HG02885 (cell line): ENCODE results near the gene FOXA2.
"Not testable (repeated sequence)": the region's sequence is repeated elsewhere in the genome, so short reads cannot be mapped to it uniquely, and the experiment has no call there.

ENCODE experiments used
- ATAC-seq: cut with Tn5 transposase; IDR thresholded peaks from one replicate; pipeline ENCODE4 v1.9.1; 2021; ENCODE audit warnings: mild to moderate bottlenecking; ENCODE audit not compliant: unreplicated experiment, poor library complexity

Gene FOXA2

GRCh38 chr20:22572023-22572422 is 12.3 kb downstream of the FOXA2 start:
- no peak for ATAC-seq

DNA sequence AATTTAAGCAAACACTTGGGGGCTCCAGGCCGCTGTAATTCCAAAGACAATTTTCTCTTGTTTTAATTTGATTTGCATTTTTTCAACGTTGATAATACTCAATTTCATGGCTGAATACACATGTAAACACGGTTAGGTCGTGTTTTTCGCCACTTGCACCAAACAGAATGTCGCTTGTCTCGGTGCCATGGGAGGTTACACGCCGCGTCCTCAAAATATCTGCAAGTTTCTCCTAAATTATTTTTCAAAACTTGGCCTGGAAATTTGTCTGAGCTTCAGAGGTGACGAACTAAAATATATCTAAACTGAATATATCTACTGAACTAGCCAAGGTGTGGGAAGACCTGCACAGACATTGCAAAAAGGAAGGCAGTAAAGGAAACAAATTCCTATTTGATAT is 15.0 kb downstream of the FOXA2 start:
- ATAC-seq: no peak

- ATAC-seq: no peak
Measured at GRCh38 chr20:22568872-22569344, 15.5 kb downstream of the FOXA2 start.

DNA sequence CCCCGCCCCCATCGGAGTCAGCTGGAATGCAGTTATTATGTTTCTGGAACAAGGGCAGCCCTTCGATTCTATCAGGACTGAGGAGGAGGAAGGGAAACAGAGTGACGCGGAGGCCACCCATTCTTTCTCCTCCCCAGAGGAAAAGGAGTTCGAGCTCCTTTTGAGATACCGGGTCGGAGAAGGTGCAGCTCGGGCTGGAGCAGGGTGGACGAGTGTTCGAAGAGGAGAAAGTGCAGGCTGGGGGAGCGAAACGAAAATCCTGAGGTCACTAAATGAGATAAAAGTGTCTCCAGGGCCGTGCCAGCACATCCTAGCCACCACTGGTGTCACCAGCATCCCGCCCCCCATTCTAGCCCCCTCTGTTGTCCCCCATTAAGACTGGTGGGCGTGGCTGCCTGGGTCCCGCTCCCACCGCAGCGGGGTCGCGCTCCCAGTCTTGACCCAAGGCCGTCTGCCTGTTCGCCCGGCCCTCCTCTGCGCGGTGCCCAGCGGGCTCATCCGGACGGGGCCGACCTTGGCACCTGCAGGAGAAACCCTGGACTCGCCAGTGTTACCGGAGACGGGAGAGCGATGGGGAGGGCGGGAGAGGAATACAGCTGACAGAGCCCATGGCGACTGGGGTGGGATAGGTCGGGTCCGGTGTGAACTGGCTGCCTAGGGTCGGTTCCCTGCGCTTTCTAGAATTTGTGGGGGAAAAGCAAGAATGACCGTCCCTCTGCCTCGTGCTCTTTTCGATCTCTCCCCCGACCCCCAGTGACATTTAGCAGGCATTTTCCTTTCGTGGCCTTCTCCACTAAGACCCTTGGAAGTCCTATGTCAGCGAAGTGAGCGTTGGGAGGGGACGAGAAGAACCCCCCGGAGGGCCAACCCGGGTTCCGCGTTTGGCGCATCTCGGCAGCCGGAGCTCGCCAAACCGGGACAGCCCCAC is 16.2 kb downstream of the FOXA2 start:
- ATAC-seq: no peak

DNA sequence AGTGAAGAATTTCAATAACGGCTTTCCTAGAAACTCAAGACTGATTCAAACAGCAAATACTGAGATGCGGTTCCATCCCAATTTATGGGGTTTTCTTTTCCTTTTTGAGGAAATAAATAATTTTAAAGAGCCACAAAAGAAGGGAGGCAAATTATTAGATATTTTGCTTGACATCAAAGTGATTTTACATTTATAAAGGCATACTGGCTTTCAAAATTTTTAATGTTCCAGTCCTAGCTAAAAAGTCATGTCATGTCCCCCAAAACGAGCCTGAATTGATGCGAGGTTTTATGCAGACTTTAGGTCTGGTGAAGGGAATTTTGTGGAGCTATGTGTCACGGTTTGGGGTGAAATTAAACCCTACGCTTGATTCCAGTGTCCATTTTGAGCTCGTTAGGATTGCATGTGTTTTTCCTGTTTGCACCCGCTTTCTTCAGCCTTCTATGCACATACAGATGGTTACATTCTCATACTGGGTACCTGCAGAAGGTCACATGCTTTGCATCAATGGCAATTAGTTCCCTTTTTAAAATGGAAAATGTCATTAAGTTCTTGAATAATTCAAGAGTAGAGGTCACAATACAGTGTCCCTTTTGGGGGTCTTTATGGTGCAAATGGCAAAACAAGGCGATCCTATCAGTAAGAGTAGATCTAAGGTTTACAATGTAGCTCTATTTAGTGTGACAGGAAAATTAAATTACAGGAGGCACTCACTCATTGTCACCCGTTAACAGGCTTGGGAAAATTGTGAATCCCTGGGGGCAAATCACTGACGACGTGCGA is 17.3 kb downstream of the FOXA2 start:
- no peak for ATAC-seq

- ATAC-seq: no peak
Measured at GRCh38 chr20:22563062-22563965, 21.1 kb downstream of the FOXA2 start.

DNA sequence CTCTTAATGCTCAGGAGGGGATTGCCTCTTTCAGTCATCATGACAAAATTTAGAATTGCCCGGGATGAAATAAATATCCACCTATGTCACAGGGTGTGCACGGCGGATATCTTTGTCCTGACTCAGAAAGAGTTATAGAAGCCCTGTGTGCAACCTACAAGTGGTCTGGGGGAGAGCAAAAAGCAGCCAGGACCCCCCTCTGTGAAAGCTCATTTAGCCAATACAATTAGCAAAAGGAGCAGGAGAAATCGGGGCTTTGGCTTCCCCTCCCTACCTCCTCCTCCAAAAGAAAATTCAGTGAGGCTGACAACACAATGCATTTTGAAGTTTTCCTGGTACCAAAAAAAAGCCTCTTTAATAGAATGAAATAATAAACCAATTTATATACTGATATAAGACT is 21.8 kb downstream of the FOXA2 start:
- no peak for ATAC-seq

DNA sequence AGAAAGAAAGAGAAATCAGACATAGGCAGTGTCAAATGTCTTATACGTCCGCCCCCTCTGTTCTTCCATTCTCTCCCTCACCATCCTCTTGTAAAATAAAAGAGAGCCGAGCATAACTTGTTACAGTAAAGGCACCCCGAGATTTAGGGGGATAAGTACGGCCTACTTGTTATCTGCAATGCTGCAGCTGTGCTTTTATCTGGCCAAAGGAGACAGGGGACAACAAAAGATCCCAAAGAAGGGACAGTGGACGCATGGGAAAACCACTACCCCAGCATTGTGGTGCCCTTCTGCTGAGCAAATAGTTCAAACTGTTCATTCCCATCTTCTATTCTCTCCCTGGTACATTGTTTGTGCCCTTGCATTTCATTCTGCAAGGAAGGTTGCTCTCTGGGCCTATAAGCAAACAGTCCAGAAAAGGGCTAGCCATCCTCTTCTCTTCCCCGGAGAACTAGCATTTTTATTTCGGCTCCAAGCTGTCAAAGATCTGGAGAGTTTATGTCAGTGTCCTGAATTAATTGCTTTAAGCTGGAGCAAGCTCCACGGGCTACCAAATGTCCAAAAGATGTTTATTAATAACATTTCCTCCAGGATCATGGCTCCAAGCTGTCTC is 22.3 kb downstream of the FOXA2 start:
- ATAC-seq: no peak

DNA sequence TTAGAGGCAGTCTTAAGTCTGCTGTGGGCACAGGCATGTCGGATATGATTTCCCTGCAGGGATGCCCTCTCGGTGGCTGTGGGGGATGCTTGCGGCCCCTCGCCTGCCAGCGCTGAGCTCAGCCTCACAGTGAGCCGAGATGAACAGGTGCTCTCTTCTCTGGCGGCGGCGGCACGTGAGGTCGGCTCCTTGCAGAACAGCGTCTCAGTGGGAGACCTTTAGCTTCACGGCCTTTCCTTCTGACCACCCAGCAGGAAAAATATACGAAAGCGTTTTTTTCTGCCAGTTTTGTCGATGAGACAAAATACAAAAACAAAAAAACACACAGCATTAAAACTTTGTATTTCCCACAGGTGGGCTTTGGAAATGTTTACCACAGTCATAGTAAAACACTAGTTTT is 23.6 kb downstream of the FOXA2 start:
- ATAC-seq: no peak

GRCh38 chr20:22559711-22560318 is 24.6 kb downstream of the FOXA2 start:
- ATAC-seq: no peak

DNA sequence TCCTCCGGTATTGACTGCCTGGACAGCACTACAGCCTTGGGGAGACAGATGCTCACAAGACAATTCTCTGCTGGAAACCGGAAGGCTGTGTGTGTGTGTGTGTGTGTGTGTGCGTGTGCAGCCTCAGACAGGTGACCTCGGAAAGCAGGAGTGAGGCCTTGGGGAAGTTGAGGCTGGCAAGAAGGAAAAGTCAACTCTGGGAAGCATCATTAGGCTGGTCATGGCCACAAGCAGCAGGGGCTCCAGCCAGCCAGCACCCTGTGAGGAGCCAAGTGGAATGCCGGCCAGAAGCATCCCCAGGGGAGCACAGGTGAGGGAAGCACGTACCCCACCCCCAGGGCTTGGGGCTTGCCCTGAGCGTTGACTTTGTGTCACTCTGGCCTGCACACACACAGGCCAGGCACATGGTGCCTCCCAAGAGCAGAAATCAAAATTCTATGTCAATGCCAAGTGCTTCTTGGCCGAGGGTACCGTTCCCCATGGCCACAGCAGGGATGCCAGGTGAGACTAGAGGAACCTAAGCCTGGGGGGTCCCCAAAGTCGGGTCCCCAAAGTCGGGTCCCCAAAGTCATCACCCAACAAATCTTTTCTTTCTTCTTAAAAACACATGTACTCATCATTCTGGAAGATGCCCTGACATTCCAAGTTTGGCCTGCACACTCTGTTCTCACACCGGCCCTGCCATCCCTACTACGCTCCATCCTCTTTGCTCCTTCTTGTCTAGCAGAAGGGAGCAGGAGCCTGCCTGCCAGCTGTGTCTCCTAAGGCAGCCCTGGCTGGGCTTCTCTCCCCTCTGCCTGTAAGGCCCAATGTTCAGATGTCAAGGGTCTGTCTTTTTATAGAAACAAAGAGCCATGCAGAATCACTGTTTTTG is 26.7 kb downstream of the FOXA2 start:
- no peak for ATAC-seq

DNA sequence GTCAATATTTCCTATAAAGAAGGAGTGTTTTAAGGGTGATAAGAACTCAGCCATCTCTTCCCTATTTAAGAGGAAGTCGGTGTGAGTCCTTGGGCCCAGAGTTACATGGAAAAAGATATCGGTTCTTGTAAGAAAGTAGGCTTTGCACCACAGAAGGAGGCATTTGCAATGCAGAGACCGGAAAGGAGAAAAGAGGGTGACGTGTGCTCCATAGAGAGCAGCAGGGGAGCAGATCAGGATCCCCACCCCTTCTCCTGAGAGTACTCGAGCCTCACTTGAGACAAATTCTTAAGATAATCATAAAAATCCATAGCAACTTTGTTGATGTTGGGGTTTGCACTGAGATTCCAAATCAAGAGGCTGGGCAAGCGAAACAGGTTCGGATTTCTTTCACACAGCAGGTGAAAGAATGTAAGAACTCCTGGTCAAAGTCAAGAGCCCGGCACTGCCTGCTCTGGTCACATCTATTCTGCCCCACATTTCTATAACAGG is 27.8 kb downstream of the FOXA2 start:
- no peak for ATAC-seq

GRCh38 chr20:22555791-22556564 is 28.4 kb downstream of the FOXA2 start:
- ATAC-seq: no peak

DNA sequence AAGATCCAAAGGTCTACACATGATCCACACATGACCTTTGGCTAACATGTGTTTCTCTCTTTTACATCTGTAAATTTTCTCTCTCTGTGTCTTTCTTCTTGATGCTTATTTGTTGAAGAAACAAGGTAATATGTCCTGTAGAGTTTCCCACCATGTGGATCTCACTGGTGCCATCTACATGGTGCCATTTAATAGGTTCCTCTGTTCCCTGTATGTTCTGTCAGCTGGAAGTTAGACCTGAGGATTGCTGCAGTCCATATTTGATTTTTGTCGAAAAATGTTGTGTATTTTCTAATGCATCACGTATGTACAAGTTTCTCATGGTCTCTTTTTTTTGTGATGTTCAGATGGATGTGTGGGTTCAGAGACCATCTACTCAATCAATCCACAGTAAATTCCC is 30.0 kb downstream of the FOXA2 start:
- no peak for ATAC-seq

DNA sequence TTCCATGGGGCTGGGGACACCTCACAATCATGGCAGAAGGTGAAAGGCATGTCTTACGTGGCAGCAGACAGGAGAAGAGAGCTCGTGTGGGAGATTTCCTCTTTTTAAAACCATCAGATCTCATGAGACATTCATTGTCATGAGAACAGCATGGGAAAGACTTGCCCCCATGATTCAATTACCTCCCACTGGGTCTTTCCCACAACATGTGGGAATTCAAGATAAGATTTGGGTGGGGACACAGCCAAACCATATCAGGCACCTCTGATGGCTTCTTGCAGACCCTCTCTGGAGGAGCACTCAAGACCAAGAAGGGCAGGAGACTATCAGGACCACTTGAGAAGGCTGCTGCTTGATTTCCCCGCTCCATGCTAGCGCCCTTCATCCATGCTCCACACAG is 33.9 kb downstream of the FOXA2 start:
- ATAC-seq: not testable (repeated sequence)

DNA sequence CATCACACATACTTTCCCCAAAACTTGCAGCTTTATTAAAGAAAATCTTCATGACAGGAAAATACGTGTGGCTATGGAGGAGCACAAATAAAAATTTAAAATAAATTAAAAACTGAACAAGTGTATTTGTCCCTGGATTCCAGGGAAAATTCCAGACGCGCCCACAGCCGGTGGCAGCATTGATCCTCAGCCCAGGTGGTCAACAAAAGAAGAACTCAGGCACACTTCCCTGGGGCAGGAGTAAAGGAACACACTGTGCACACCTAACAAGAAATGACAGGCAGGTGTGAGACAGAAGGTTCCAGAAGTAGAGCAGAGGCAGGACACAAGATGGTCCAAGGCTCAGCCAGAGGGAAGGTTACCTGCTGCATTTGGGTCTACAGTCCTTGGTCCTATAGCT is 36.3 kb downstream of the FOXA2 start:
- ATAC-seq: no peak

DNA sequence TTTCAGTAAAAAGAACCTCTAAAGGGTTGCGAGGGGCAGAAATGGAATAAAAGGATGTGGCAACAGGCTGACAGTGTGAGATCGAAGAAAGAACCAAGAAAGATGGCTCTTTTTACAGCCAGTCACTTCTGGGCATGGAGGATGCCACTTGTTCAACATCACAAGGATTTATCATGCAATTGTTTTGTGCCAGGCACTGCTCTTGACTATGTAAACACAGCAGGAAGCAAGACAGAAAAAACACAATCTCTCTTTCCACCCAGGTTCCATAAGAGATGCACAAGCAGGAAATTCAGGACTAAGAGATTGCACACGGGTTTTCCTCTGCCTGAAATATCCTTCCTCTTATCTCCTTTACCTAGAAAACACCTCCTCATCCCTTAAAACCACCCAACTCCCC is 38.0 kb downstream of the FOXA2 start:
- ATAC-seq: no peak

GRCh38 chr20:22545045-22545444 is 39.3 kb downstream of the FOXA2 start:
- ATAC-seq: no peak
